HG03097 (cell line): Measurements from ENCODE around the gene MARK1.

Experiments
- ATAC-seq: cut with Tn5 transposase; IDR thresholded peaks from one replicate; pipeline ENCODE4 v1.9.1; 2021; ENCODE audit not compliant: unreplicated experiment, low FRiP score

Gene MARK1

GRCh38 chr1:220528679-220529501 lies 954 bp downstream of the MARK1 start:
- ATAC-seq, result no peak

GRCh38 chr1:220529521-220530020 lies 1.6 kb downstream of the MARK1 start:
- no peak for ATAC-seq

GRCh38 chr1:220533504-220534109 lies 5.7 kb downstream of the MARK1 start:
- ATAC-seq, result no peak

- no peak for ATAC-seq
Observed at GRCh38 chr1:220544901-220545303, 17.0 kb downstream of the MARK1 start.

GRCh38 chr1:220550811-220551399 lies 23.0 kb downstream of the MARK1 start:
- no peak for ATAC-seq

GRCh38 chr1:220551718-220552117 lies 23.8 kb downstream of the MARK1 start:
- ATAC-seq, result no peak

- ATAC-seq, result no peak
Observed at GRCh38 chr1:220552672-220553260, 24.8 kb downstream of the MARK1 start.

- ATAC-seq, result no peak
Observed at GRCh38 chr1:220556641-220557040, 28.7 kb downstream of the MARK1 start.

- ATAC-seq, result no peak
Observed at GRCh38 chr1:220563564-220563963, 35.6 kb downstream of the MARK1 start.

- ATAC-seq, result no peak
Observed at GRCh38 chr1:220564216-220564615, 36.3 kb downstream of the MARK1 start.

GRCh38 chr1:220565670-220566069 lies 37.7 kb downstream of the MARK1 start:
- ATAC-seq, result no peak

- ATAC-seq, result no peak
Observed at GRCh38 chr1:220566869-220567268, 38.9 kb downstream of the MARK1 start.

GRCh38 chr1:220572416-220572815 lies 44.5 kb downstream of the MARK1 start:
- ATAC-seq, result no peak

GRCh38 chr1:220573836-220574235 lies 45.9 kb downstream of the MARK1 start:
- no peak for ATAC-seq

GRCh38 chr1:220575718-220576497 lies 48.0 kb downstream of the MARK1 start:
- no peak for ATAC-seq

- no peak for ATAC-seq
Observed at GRCh38 chr1:220577926-220578325, 50.0 kb downstream of the MARK1 start.

- no peak for ATAC-seq
Observed at GRCh38 chr1:220579317-220579716, 51.4 kb downstream of the MARK1 start.

- ATAC-seq, result no peak
Observed at GRCh38 chr1:220592714-220593113, 64.8 kb downstream of the MARK1 start.

- ATAC-seq, result no peak
Observed at GRCh38 chr1:220594356-220594755, 66.4 kb downstream of the MARK1 start.

GRCh38 chr1:220595179-220595578 lies 67.2 kb downstream of the MARK1 start:
- ATAC-seq, result no peak
